Measurements from ENCODE around the gene MSRB2.

DNA sequence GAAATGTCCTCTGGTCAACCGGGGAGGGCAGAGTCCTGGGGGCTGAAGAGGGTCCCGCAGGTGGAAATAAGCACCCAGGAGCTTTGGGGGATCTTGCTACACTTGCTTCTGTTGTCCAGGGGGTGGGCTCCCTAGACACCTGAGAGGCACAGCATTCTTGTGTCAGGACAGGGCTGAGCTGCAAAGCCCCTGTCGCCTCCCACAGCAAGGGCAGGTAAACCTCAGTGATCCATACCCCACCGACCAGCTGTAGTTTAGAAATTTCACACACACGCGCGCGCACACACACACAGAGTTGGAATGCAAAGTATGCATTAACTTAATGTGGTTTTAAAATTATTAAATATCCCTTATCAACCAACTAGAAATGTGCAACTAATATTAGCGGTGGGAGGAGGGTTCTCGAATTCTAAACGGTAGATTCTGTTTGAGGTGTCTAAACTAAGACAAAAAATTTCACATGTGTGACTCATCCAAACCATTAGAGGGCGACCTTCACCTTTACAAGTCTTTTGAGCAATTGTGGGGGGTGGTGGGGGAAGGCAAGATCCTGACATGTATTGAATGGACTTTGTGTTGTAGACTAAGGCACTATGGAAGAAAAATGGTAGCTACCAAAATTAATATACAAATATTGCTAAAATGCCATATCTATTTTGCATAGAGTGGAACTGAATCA, 62.5 kb downstream of the MSRB2 start:
- TF ChIP-seq EZH2 (IDR thresholded peaks at IDR 0.05; ENCODE audit: borderline replicate concordance, low read depth, low read length, severe bottlenecking), result no peak
- TF ChIP-seq, protein P1, sequence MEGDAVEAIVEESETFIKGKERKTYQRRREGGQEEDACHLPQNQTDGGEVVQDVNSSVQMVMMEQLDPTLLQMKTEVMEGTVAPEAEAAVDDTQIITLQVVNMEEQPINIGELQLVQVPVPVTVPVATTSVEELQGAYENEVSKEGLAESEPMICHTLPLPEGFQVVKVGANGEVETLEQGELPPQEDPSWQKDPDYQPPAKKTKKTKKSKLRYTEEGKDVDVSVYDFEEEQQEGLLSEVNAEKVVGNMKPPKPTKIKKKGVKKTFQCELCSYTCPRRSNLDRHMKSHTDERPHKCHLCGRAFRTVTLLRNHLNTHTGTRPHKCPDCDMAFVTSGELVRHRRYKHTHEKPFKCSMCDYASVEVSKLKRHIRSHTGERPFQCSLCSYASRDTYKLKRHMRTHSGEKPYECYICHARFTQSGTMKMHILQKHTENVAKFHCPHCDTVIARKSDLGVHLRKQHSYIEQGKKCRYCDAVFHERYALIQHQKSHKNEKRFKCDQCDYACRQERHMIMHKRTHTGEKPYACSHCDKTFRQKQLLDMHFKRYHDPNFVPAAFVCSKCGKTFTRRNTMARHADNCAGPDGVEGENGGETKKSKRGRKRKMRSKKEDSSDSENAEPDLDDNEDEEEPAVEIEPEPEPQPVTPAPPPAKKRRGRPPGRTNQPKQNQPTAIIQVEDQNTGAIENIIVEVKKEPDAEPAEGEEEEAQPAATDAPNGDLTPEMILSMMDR (IDR thresholded peaks at IDR 0.05; ENCODE audit: borderline replicate concordance, extremely low read depth, low read length, poor library complexity, severe bottlenecking), result peak; percentile 55
